Thoracic aorta (tissue), 2 donors: Measurements from ENCODE around the gene EBF3. TPM values are rescaled to one million over a fixed set of nuclear protein-coding genes. Genes with fewer than 3 reads are reported as not detected.

Source experiments
- ATAC-seq: fragments of 150-250 bp; one replicate; pipeline ENCODE4 v1.8.0; 2017; ENCODE audit warnings: low read depth; ENCODE audit not compliant: insufficient number of reproducible peaks, low FRiP score
- DNase-seq: peaks from one replicate; pipeline ENCODE4 v3.0.0-alpha.2; 2020; ENCODE audit warnings: low spot score
- H3K27ac ChIP-seq, 2 donors: fragments of 200-600 bp; sonication (generic); 1 replicate in 1 of 2; 2 replicates in 1 of 2; pipeline ENCODE4 v1.5.1; 2016; ENCODE audit warnings: mild to moderate bottlenecking in 2 of 2, moderate library complexity in 2 of 2
- H3K27me3 ChIP-seq: fragments of 200-600 bp; sonication (generic); replicated peaks from 2 replicates; pipeline ENCODE4 v1.6.0; 2016; ENCODE audit warnings: mild to moderate bottlenecking; ENCODE audit not compliant: insufficient read depth
- H3K36me3 ChIP-seq: fragments of 200-600 bp; sonication (generic); one replicate; pipeline ENCODE4 v1.5.1; 2016
- H3K4me1 ChIP-seq, 2 donors: fragments of 200-600 bp; sonication (generic); 1 replicate in 1 of 2; 2 replicates in 1 of 2; pipeline versions ENCODE4 v1.5.1 to v1.6.0; 2016; ENCODE audit warnings: low read depth in 2 of 2, mild to moderate bottlenecking in 1 of 2; ENCODE audit not compliant: control insufficient read depth in 1 of 2
- H3K4me3 ChIP-seq: fragments of 200-600 bp; sonication (generic); 2 replicates; pipeline ENCODE4 v1.5.1; 2016; ENCODE audit warnings: mild to moderate bottlenecking
- H3K9me3 ChIP-seq: fragments of 200-600 bp; sonication (generic); 2 replicates; pipeline ENCODE4 v1.5.1; 2016
- CTCF ChIP-seq: fragments of 200-600 bp; sonication (generic); IDR thresholded peaks from one replicate; pipeline ENCODE4 v1.5.1; 2019; ENCODE audit warnings: antibody characterized with exemption
- total RNA-seq, 2 donors: library from RNA; depleted of rRNA; stranded (reverse); fragments of >200 nt; gene quantifications; one replicate each; pipeline versions ENCODE4 v1.1.0 to v1.2.3, GENCODE V29; 2016

EBF3 gene
- total RNA-seq, 2 donors from 2014 or later: 3.6 to 4.6 TPM

- no peak for ATAC-seq
- no peak for DNase-seq
- H3K4me1 ChIP-seq: no peaks in the 10 kb centered on the region
These were observed 102.1 kb downstream of the EBF3 start for GRCh38 chr10:129861776-129862531.

GRCh38 chr10:129860396-129860795 lies 103.7 kb downstream of the EBF3 start:
- H3K4me3 ChIP-seq: no peak overlapping the region
- no peak for ATAC-seq
- H3K27ac ChIP-seq: no peak overlapping the region
- no peaks in the 10 kb centered on the region for H3K27me3 ChIP-seq
- no peaks in the 10 kb centered on the region for H3K36me3 ChIP-seq
- no peak for TF ChIP-seq CTCF
- no peaks in the 10 kb centered on the region for H3K4me1 ChIP-seq
- no peak for DNase-seq
- H3K9me3 ChIP-seq: no peaks in the 10 kb centered on the region

More at GRCh38 chr10:129861776-129862531, 102.1 kb downstream of the EBF3 start:
- Histone ChIP-seq H3K36me3 (no peaks in the 10 kb centered on the region), H3K27ac (no peak overlapping the region), H3K27me3 (no peaks in the 10 kb centered on the region), H3K4me3 (no peak overlapping the region), H3K9me3 (no peaks in the 10 kb centered on the region)
- TF ChIP-seq CTCF: no peak

- Histone ChIP-seq H3K36me3 (no peaks in the 10 kb centered on the region), H3K4me1 (no peaks in the 10 kb centered on the region), H3K4me3 (no peak overlapping the region), H3K9me3 (no peaks in the 10 kb centered on the region), H3K27me3 (no peaks in the 10 kb centered on the region), H3K27ac (no peak overlapping the region)
- ATAC-seq (no peak), DNase-seq (no peak)
- TF ChIP-seq CTCF: no peak
These were observed 104.5 kb downstream of the EBF3 start for GRCh38 chr10:129859536-129859935.

GRCh38 chr10:129857242-129857960 lies 106.7 kb downstream of the EBF3 start:
- H3K27ac ChIP-seq: no peak overlapping the region
- DNase-seq (no peak), ATAC-seq (no peak)
- no peaks in the 10 kb centered on the region for H3K27me3 ChIP-seq
- no peaks in the 10 kb centered on the region for H3K36me3 ChIP-seq
- H3K4me3 ChIP-seq: no peak overlapping the region
- no peaks in the 10 kb centered on the region for H3K9me3 ChIP-seq
- TF ChIP-seq CTCF: no peak
- no peaks in the 10 kb centered on the region for H3K4me1 ChIP-seq

- ATAC-seq: no peak
- H3K27me3 ChIP-seq: no peaks in the 10 kb centered on the region
- TF ChIP-seq CTCF: no peak
- no peaks in the 10 kb centered on the region for H3K4me1 ChIP-seq
- H3K4me3 ChIP-seq: no peak overlapping the region
- no peaks in the 10 kb centered on the region for H3K36me3 ChIP-seq
- no peak overlapping the region for H3K27ac ChIP-seq
- no peaks in the 10 kb centered on the region for H3K9me3 ChIP-seq
- DNase-seq: no peak
These were observed 108.1 kb downstream of the EBF3 start for GRCh38 chr10:129855836-129856563.
